Natural killer cell (primary cell): ENCODE data around the gene SNX22. TPM values are rescaled to one million over a fixed set of nuclear protein-coding genes. Genes with fewer than 3 reads are reported as not detected.

Experiments used
- ATAC-seq, 3 donors: fragments of 150-1000 bp in 2 of 3; fragments of 200-7000 bp in 1 of 3; cut with Tn5 transposase; 1 replicate in 1 of 3; 2 replicates in 2 of 3; pipeline ENCODE4 v1.10.0; 2021; ENCODE audit warnings: mild to moderate bottlenecking in 2 of 3, moderate library complexity in 2 of 3
- DNase-seq, 2 donors: peaks; one replicate each; pipeline versions ENCODE4 v3.0.0 to v3.0.0-alpha.2; 2013 to 2021; ENCODE audit warnings: mixed read lengths in 1 of 2
- H3K27ac ChIP-seq: one replicate; pipeline ENCODE4 v1.5.1; 2013; ENCODE audit warnings: mild to moderate bottlenecking, low read length
- H3K27me3 ChIP-seq: one replicate; pipeline ENCODE4 v1.6.1; 2013; ENCODE audit warnings: low read length; ENCODE audit not compliant: control insufficient read depth, insufficient read depth
- H3K36me3 ChIP-seq: one replicate; pipeline ENCODE4 v1.6.1; 2013; ENCODE audit warnings: low read length; ENCODE audit not compliant: control insufficient read depth, insufficient read depth
- H3K4me1 ChIP-seq: one replicate; pipeline ENCODE4 v1.6.1; 2013; ENCODE audit warnings: low read length; ENCODE audit not compliant: control insufficient read depth, insufficient read depth
- H3K4me3 ChIP-seq: one replicate; pipeline ENCODE4 v1.5.1; 2013; ENCODE audit warnings: low read length
- H3K9me3 ChIP-seq: one replicate; pipeline ENCODE4 v1.6.1; 2013; ENCODE audit warnings: low read length; ENCODE audit not compliant: control insufficient read depth, insufficient read depth
- H3K27ac Mint-ChIP-seq, 2 donors: one replicate each; pipeline ENCODE4 v1.8.0; 2022; ENCODE audit warnings: mild to moderate bottlenecking in 2 of 2, mixed read lengths in 2 of 2, moderate library complexity in 1 of 2
- H3K27me3 Mint-ChIP-seq, 2 donors: one replicate each; pipeline ENCODE4 v1.8.0; 2022; ENCODE audit warnings: low read depth in 2 of 2, mixed read lengths in 2 of 2
- H3K36me3 Mint-ChIP-seq: one replicate; pipeline ENCODE4 v1.8.0; 2022; ENCODE audit warnings: mixed read lengths
- H3K4me1 Mint-ChIP-seq, 2 donors: one replicate each; pipeline ENCODE4 v1.8.0; 2022; ENCODE audit warnings: mixed read lengths in 2 of 2
- H3K4me3 Mint-ChIP-seq: one replicate; pipeline ENCODE4 v1.8.0; 2022; ENCODE audit warnings: mild to moderate bottlenecking, moderate library complexity, mixed read lengths
- H3K9me3 Mint-ChIP-seq, 2 donors: one replicate each; pipeline ENCODE4 v1.8.0; 2022; ENCODE audit warnings: mixed read lengths in 2 of 2
- CTCF ChIP-seq: fragments of 200-600 bp; IDR thresholded peaks from one replicate; pipeline ENCODE4 v1.8.0; 2022; ENCODE audit warnings: antibody characterized with exemption
- WGBS: methylation state at CpG from one replicate; pipeline ENCODE4 v1.1.7; 2013; ENCODE audit warnings: missing lambda C conversion rate; ENCODE audit not compliant: insufficient coverage; 5-methylcytosine and 5-hydroxymethylcytosine counted together
- intact Hi-C: fragments of 100-400 bp; cut with micrococcal nuclease; formaldehyde crosslinking; loops from one replicate; pipeline ENCODE4 v1.14.2; 2022
- total RNA-seq, 4 donors: library from RNA; stranded (reverse); fragments of 120-200 nt in 1 of 4; gene quantifications; one replicate each; pipeline versions ENCODE4 v1.2.3 to v1.2.4, GENCODE V29; 2013 to 2022

SNX22 gene
- total RNA-seq, 3 donors from 2014 or later (not counting 1 experiment from before 2014, with no cell fraction given): 0.41 to 0.80 (median 0.75) TPM

- no peak for TF ChIP-seq CTCF
- H3K4me3 Mint-ChIP-seq: no peak overlapping the region
- no peak overlapping the region for H3K27ac Mint-ChIP-seq
Measured at GRCh38 chr15:64125978-64126377, 25.6 kb upstream of the SNX22 start.

GRCh38 chr15:64127521-64128270, 23.8 kb upstream of the SNX22 start:
- H3K36me3 ChIP-seq: peaks cover 86% of the 10 kb centered on the region
- ATAC-seq (peak in 1 of 3 donors; percentile 36), DNase-seq (no peak)
- H3K4me1 ChIP-seq: no peaks in the 10 kb centered on the region
- H3K4me3 Mint-ChIP-seq: no peak overlapping the region
- no peaks in the 10 kb centered on the region for H3K9me3 Mint-ChIP-seq
- 88% methylated on average over 4 of the region's 6 CpGs for WGBS
- peaks cover 8 to 11% of the 10 kb centered on the region in 2 donors for H3K4me1 Mint-ChIP-seq
- no peaks in the 10 kb centered on the region for H3K9me3 ChIP-seq
- no peak overlapping the region for H3K27ac ChIP-seq
- TF ChIP-seq CTCF: no peak
- H3K27me3 Mint-ChIP-seq: no peaks in the 10 kb centered on the region
- intact Hi-C loops: no loop called here
- H3K36me3 Mint-ChIP-seq: peaks cover 22% of the 10 kb centered on the region
- no peaks in the 10 kb centered on the region for H3K27me3 ChIP-seq
- no peak overlapping the region for H3K4me3 ChIP-seq
- peak overlapping the region in 1 of 2 donors; percentile 16 for H3K27ac Mint-ChIP-seq

More at GRCh38 chr15:64125978-64126377, 25.6 kb upstream of the SNX22 start:
- Histone ChIP-seq H3K4me3 (no peak overlapping the region), H3K27ac (no peak overlapping the region), H3K9me3 (no peaks in the 10 kb centered on the region), H3K4me1 (no peaks in the 10 kb centered on the region), H3K27me3 (no peaks in the 10 kb centered on the region), H3K36me3 (peaks cover 85% of the 10 kb centered on the region)
- Mint-ChIP-seq H3K36me3 (peaks cover 28% of the 10 kb centered on the region), H3K27me3 (no peaks in the 10 kb centered on the region), H3K9me3 (no peaks in the 10 kb centered on the region), H3K4me1 (peaks cover 8 to 11% of the 10 kb centered on the region in 2 donors)
- intact Hi-C loops: no loop called here
- DNase-seq (no peak), ATAC-seq (no peak)
- 64% methylated on average over 3 of the region's 3 CpGs for WGBS

GRCh38 chr15:64130159-64130558, 21.4 kb upstream of the SNX22 start:
- Mint-ChIP-seq H3K27ac (no peak overlapping the region), H3K4me1 (peaks cover 11 to 12% of the 10 kb centered on the region in 2 donors), H3K9me3 (no peaks in the 10 kb centered on the region), H3K36me3 (peaks cover 22% of the 10 kb centered on the region), H3K4me3 (no peak overlapping the region), H3K27me3 (no peaks in the 10 kb centered on the region)
- TF ChIP-seq CTCF: no peak
- no peak for ATAC-seq
- WGBS: 100% methylated on average over 3 of the region's 3 CpGs
- Histone ChIP-seq H3K27me3 (no peaks in the 10 kb centered on the region), H3K4me3 (no peak overlapping the region), H3K36me3 (peaks cover 86% of the 10 kb centered on the region), H3K4me1 (no peaks in the 10 kb centered on the region), H3K9me3 (no peaks in the 10 kb centered on the region), H3K27ac (no peak overlapping the region)
- no peak for DNase-seq
- intact Hi-C loops: no loop called here
